SK-N-SH (cell line): ENCODE results near the gene CBFA2T3. TPM values are rescaled to one million over a fixed set of nuclear protein-coding genes. Genes with fewer than 3 reads are reported as not detected.

ENCODE experiments used
- CTCF ChIA-PET: fragments of 300-600, 350-600 bp; formaldehyde crosslinking; extraction: SDS; loops from one replicate; lab custom pipeline; 2021; lab: Yijun Ruan, JAX
- POLR2A ChIA-PET: fragments of 350-600 bp; sonication (Branson Sonifier 250); formaldehyde crosslinking; extraction: SDS; loops from one replicate; lab custom pipeline; 2020; ENCODE audit warnings: antibody characterized with exemption, inconsistent platforms; lab: Yijun Ruan, JAX
- DNase-seq: peaks from one replicate; pipeline ENCODE4 v3.0.0; 2012
- H2AFZ ChIP-seq: fragments of 200-600 bp; sonication (generic); 2 replicates; pipeline ENCODE4 v1.8.1; 2016; ENCODE audit warnings: antibody characterized with exemption, mild to moderate bottlenecking, low read depth
- H3F3A ChIP-seq: fragments of 200-600 bp; sonication (generic); replicated peaks from 2 replicates; pipeline ENCODE3; 2016; ENCODE audit warnings: antibody characterized with exemption, mild to moderate bottlenecking; ENCODE audit not compliant: insufficient read depth
- H3K27ac ChIP-seq, 2 experiments: fragments of 200-500 bp in 1 of 2; fragments of 200-600 bp in 1 of 2; sonication (Bioruptor generic) in 1 of 2; sonication (generic), shearing (Covaris generic) in 1 of 2; 2 replicates each; pipeline versions ENCODE4 v1.5.1 to v1.6.1; 2014 to 2016; ENCODE audit warnings: low read depth in 2 of 2, inconsistent platforms in 1 of 2, low read length in 1 of 2, mild to moderate bottlenecking in 1 of 2, mixed read lengths in 1 of 2
- H3K27me3 ChIP-seq: fragments of 200-600 bp; sonication (generic), shearing (Covaris generic); 2 replicates; pipeline ENCODE4 v1.6.1; 2016; ENCODE audit warnings: mixed run types; ENCODE audit not compliant: insufficient read depth
- H3K36me3 ChIP-seq, 2 experiments: fragments of 200-500 bp in 1 of 2; fragments of 200-600 bp in 1 of 2; sonication (Bioruptor generic) in 1 of 2; sonication (generic) in 1 of 2; replicated peaks in 1 of 2; 2 replicates each; pipeline versions ENCODE3 to v1.5.1; 2014 to 2016; ENCODE audit warnings: low read length in 1 of 2, mild to moderate bottlenecking in 1 of 2; ENCODE audit not compliant: insufficient read depth in 2 of 2, control insufficient read depth in 1 of 2
- H3K4me1 ChIP-seq, 2 experiments: fragments of 200-500 bp in 1 of 2; fragments of 200-600 bp in 1 of 2; sonication (Bioruptor generic) in 1 of 2; sonication (generic), shearing (Covaris generic) in 1 of 2; 2 replicates each; pipeline versions ENCODE4 v1.5.1 to v1.6.1; 2014 to 2016; ENCODE audit warnings: low read depth in 1 of 2, low read length in 1 of 2, mixed run types in 1 of 2; ENCODE audit not compliant: insufficient read depth in 2 of 2, control insufficient read depth in 1 of 2
- H3K4me2 ChIP-seq: fragments of 200-600 bp; sonication (generic), shearing (Covaris generic); 2 replicates; pipeline ENCODE4 v1.6.1; 2017; ENCODE audit warnings: mixed run types
- H3K4me3 ChIP-seq, 2 experiments: fragments of 200-500 bp in 1 of 2; fragments of 200-600 bp in 1 of 2; sonication (Bioruptor generic) in 1 of 2; sonication (generic), shearing (Covaris generic) in 1 of 2; 2 replicates each; pipeline versions ENCODE4 v1.5.1 to v1.8.1; 2014 to 2016; ENCODE audit warnings: low read depth in 2 of 2, inconsistent platforms in 1 of 2, low read length in 1 of 2, mild to moderate bottlenecking in 1 of 2, mixed read lengths in 1 of 2, moderate library complexity in 1 of 2
- H3K79me2 ChIP-seq: fragments of 200-600 bp; sonication (generic); 2 replicates; pipeline ENCODE4 v1.8.1; 2017; ENCODE audit warnings: mild to moderate bottlenecking; ENCODE audit not compliant: insufficient read depth
- H3K9ac ChIP-seq: fragments of 200-600 bp; sonication (generic); 2 replicates; pipeline ENCODE4 v1.6.1; 2017; ENCODE audit warnings: mixed run types
- H3K9me2 ChIP-seq: fragments of 200-600 bp; sonication (generic); 2 replicates; pipeline ENCODE4 v1.6.1; 2017; ENCODE audit warnings: mixed run types
- H3K9me3 ChIP-seq: fragments of 200-600 bp; sonication (generic); 2 replicates; pipeline ENCODE4 v1.6.1; 2017; ENCODE audit warnings: mixed run types, mild to moderate bottlenecking, moderate library complexity
- H4K20me1 ChIP-seq: fragments of 200-600 bp; sonication (generic); 2 replicates; pipeline ENCODE4 v1.6.1; 2017; ENCODE audit warnings: mild to moderate bottlenecking, mixed run types; ENCODE audit not compliant: insufficient read depth
- CHD2 ChIP-seq: fragments of 150-350 bp; IDR thresholded peaks from 2 replicates; pipeline ENCODE4 v1.6.1; 2018; ENCODE audit warnings: low read length; ENCODE audit not compliant: partially characterized antibody
- ELF1 ChIP-seq: IDR thresholded peaks from 2 replicates; pipeline ENCODE4 v1.4.0; 2012
- EZH2phosphoT487 ChIP-seq: fragments of 200-600 bp; sonication (generic); IDR thresholded peaks from 2 replicates; pipeline ENCODE4 v1.6.1; 2017; ENCODE audit warnings: low read depth, mixed run types, mild to moderate bottlenecking, antibody characterized with exemption, moderate library complexity, borderline replicate concordance
- FOXJ3 ChIP-seq: sonication (generic); formaldehyde crosslinking; IDR thresholded peaks from 2 replicates; pipeline ENCODE4 v1.5.1; 2020; ENCODE audit warnings: mild to moderate bottlenecking, missing genetic modification reagents
- GATA2 ChIP-seq: sonication (generic); formaldehyde crosslinking; IDR thresholded peaks from 2 replicates; pipeline ENCODE4 v1.5.0; 2020; ENCODE audit warnings: mild to moderate bottlenecking, missing genetic modification reagents
- IRF3 ChIP-seq: fragments of 150-350 bp; IDR thresholded peaks from 2 replicates; pipeline ENCODE4 v1.6.1; 2016; ENCODE audit warnings: mild to moderate bottlenecking, low read depth, low read length
- MXI1 ChIP-seq: IDR thresholded peaks from 2 replicates; pipeline ENCODE4 v1.6.1; 2012; ENCODE audit warnings: mild to moderate bottlenecking, low read depth, low read length, improper control_type of control experiment
- NFIC ChIP-seq: IDR thresholded peaks from 2 replicates; pipeline ENCODE4 v1.4.0; 2012; ENCODE audit warnings: borderline replicate concordance
- NRF1 ChIP-seq: IDR thresholded peaks from 2 replicates; pipeline ENCODE4 v1.6.1; 2012; ENCODE audit warnings: low read depth, mild to moderate bottlenecking, low read length
- RAD21 ChIP-seq: IDR thresholded peaks from 2 replicates; pipeline ENCODE4 v1.6.1; 2012; ENCODE audit warnings: mild to moderate bottlenecking, low read length
- RCOR1 ChIP-seq: fragments of 150-350 bp; IDR thresholded peaks from 2 replicates; pipeline ENCODE4 v1.6.1; 2017; ENCODE audit warnings: antibody characterized with exemption, low read length
- RXRA ChIP-seq: IDR thresholded peaks from 2 replicates; pipeline ENCODE4 v1.4.0; 2012; ENCODE audit warnings: low read depth, mild to moderate bottlenecking, borderline replicate concordance
- SIN3A ChIP-seq: IDR thresholded peaks from 2 replicates; pipeline ENCODE4 v1.6.1; 2012; ENCODE audit warnings: low read depth, mild to moderate bottlenecking, low read length, moderate library complexity, borderline replicate concordance
- TEAD4 ChIP-seq: IDR thresholded peaks from 2 replicates; pipeline ENCODE4 v1.4.0; 2012; ENCODE audit warnings: mild to moderate bottlenecking, borderline replicate concordance; ENCODE audit not compliant: insufficient read depth
- YY1 ChIP-seq: IDR thresholded peaks from 2 replicates; pipeline ENCODE4 v1.4.0; 2012; ENCODE audit warnings: low read depth, mild to moderate bottlenecking
- ZBTB33 ChIP-seq: IDR thresholded peaks from 2 replicates; pipeline ENCODE4 v1.4.0; 2012; ENCODE audit warnings: low read depth, borderline replicate concordance
- WGBS: methylation state at CpG from one replicate; pipeline ENCODE4 v1.1.6; 2017; ENCODE audit warnings: low lambda C conversion rate; 5-methylcytosine and 5-hydroxymethylcytosine counted together
- polyA plus RNA-seq, 3 experiments: library from polyadenylated mRNA; depleted of rRNA; stranded (reverse); fragments of >200 nt; gene quantifications; 2 replicates each; pipeline ENCODE4 v1.2.3, GENCODE V29; 2012

CBFA2T3 gene
- polyA plus RNA-seq, 1 of the 3 experiments (the other 2 are of a cell fraction): not detected

- Histone ChIP-seq H4K20me1 (no peaks in the 10 kb centered on the region), H3K9me3 (no peaks in the 10 kb centered on the region), H3K36me3 (no peaks in the 10 kb centered on the region), H3K9me2 (no peaks in the 10 kb centered on the region), H3K9ac (no peak overlapping the region), H2AFZ (no peak overlapping the region), H3F3A (no peaks in the 10 kb centered on the region), H3K79me2 (no peaks in the 10 kb centered on the region), H3K4me2 (no peak overlapping the region), H3K4me3 (no peak overlapping the region), H3K27ac (no peak overlapping the region), H3K4me1 (no peaks in the 10 kb centered on the region; a peak in 1 of 4 replicates), H3K27me3 (peaks cover 50% of the 10 kb centered on the region)
- CTCF ChIA-PET: interaction anchor here (1.6 to 3.0 kb wide), 2 partner anchors 10 to 12 kb away, joined by 3 to 11 read pairs; no protein-coding TSS in a partner anchor
- WGBS: 27% methylated on average over 18 of the region's 24 CpGs
- no peak for DNase-seq
- TF ChIP-seq RXRA: no peak
- TF ChIP-seq MXI1: no peak
- TF ChIP-seq ZBTB33: no peak
- TF ChIP-seq IRF3: no peak
- TF ChIP-seq SIN3A: no peak
- no peak for TF ChIP-seq FOXJ3 (CRISPR knock-in tag)
- TF ChIP-seq GATA2 (CRISPR knock-in tag): no peak
- TF ChIP-seq NRF1: no peak
- POLR2A ChIA-PET: no interaction called here
Measured at GRCh38 chr16:88867581-88868246, 109.3 kb downstream of the CBFA2T3 start.

GRCh38 chr16:88866151-88866920, 110.7 kb downstream of the CBFA2T3 start, which contains the start of gene PABPN1L:
Gene PABPN1L, minus strand, starts transcription at chr16:88866660. Its CDS starts 54 bp downstream, at chr16:88866606.
- no peak for DNase-seq
- Histone ChIP-seq H3K79me2 (no peaks in the 10 kb centered on the region), H3K36me3 (peaks cover 0 to 8% of the 10 kb centered on the region in 2 experiments), H3F3A (no peaks in the 10 kb centered on the region), H4K20me1 (no peaks in the 10 kb centered on the region), H3K27me3 (peaks cover 40% of the 10 kb centered on the region), H3K4me2 (no peak within 1 kb of the TSS), H2AFZ (no peak within 1 kb of the TSS), H3K9me2 (no peaks in the 10 kb centered on the region), H3K4me3 (no peak within 1 kb of the TSS), H3K9me3 (no peaks in the 10 kb centered on the region), H3K9ac (no peak within 1 kb of the TSS), H3K27ac (no peak within 1 kb of the TSS), H3K4me1 (no peaks in the 10 kb centered on the region; a peak in 1 of 4 replicates)
- POLR2A ChIA-PET: no interaction called here
- no peak for TF ChIP-seq IRF3
- TF ChIP-seq NRF1: no peak
- TF ChIP-seq EZH2phosphoT487: no peak
- no peak for TF ChIP-seq TEAD4
- no peak for TF ChIP-seq ZBTB33
- no peak for TF ChIP-seq ELF1
- TF ChIP-seq NFIC: no peak
- TF ChIP-seq RAD21: no peak
- TF ChIP-seq RCOR1: no peak
- no peak for TF ChIP-seq CHD2
- no peak for TF ChIP-seq YY1
- no peak for TF ChIP-seq SIN3A
- no peak for TF ChIP-seq RXRA
- 45% methylated on average over 14 of the region's 20 CpGs for WGBS
- CTCF ChIA-PET: interaction anchor here (0.9 to 1.6 kb wide), 3 partner anchors 9 to 16 kb away, joined by 3 to 5 read pairs (median 3); partner anchors contain the start of genes GALNS and TRAPPC2L
